ENCODE data around the gene DCDC1. TPM values are rescaled to one million over a fixed set of nuclear protein-coding genes. Genes with fewer than 3 reads are reported as not detected.

Gene DCDC1
- total RNA-seq, 1 experiment from 2014 or later: not detected

GRCh38 chr11:30911247-30911646 lies 458.3 kb downstream of the DCDC1 start:
- ChIA-PET CTCF (interaction anchor here (0.6 kb wide), 1 partner anchor 1415 kb away, joined by 3 read pairs; no protein-coding TSS in a partner anchor), POLR2A (no interaction called here)
- no TSS peak for BruUV-seq (replicated peaks)
- DNase-seq (ENCODE audit: low read depth, low spot score) (no peak), ATAC-seq (no peak)
- Histone ChIP-seq H3K4me3 (ENCODE audit: low read depth in 2 of 2, low read length in 2 of 2) (no peak overlapping the region), H3K36me3 (ENCODE audit: control insufficient read depth, insufficient read depth, low read length) (no peaks in the 10 kb centered on the region), H3K27ac (ENCODE audit: low read length) (no peak overlapping the region), H3K27me3 (ENCODE audit: control insufficient read depth, insufficient read depth, low read length) (no peaks in the 10 kb centered on the region), H3K4me1 (ENCODE audit: control insufficient read depth, insufficient read depth, low read length) (no peaks in the 10 kb centered on the region), H3K9me3 (ENCODE audit: control insufficient read depth, insufficient read depth, low read depth, low read length) (no peaks in the 10 kb centered on the region)
- TF ChIP-seq CTCF (IDR thresholded peaks at IDR 0.05): no peak
- TF ChIP-seq POLR2AphosphoS5 (IDR thresholded peaks at IDR 0.05; ENCODE audit: low read depth, low read length): no peak
- TF ChIP-seq SIN3A (IDR thresholded peaks at IDR 0.05; ENCODE audit: borderline replicate concordance, insufficient read depth, low read depth, low read length): no peak
- TF ChIP-seq REST (IDR thresholded peaks at IDR 0.05; ENCODE audit: insufficient read depth in 1 of 2, low read depth in 2 of 2, low read length in 1 of 2): no peak
- TF ChIP-seq TCF7L2 (IDR thresholded peaks at IDR 0.05; ENCODE audit: low read depth, low read length): no peak
- intact Hi-C loops (cut with micrococcal nuclease; ENCODE audit: unreplicated experiment) (no loop called here), in situ Hi-C loops (cut with HindIII; ENCODE audit: low pct_unique_long_range_greater_than_20kb, low sequenced_read_pairs) (no loop called here)

- TF ChIP-seq REST (IDR thresholded peaks at IDR 0.05; ENCODE audit: insufficient read depth in 1 of 2, low read depth in 2 of 2, low read length in 1 of 2) (no peak), TCF7L2 (IDR thresholded peaks at IDR 0.05; ENCODE audit: low read depth, low read length) (no peak), SIN3A (IDR thresholded peaks at IDR 0.05; ENCODE audit: borderline replicate concordance, insufficient read depth, low read depth, low read length) (no peak), POLR2AphosphoS5 (IDR thresholded peaks at IDR 0.05; ENCODE audit: low read depth, low read length) (no peak), CTCF (IDR thresholded peaks at IDR 0.05) (no peak)
- ChIA-PET POLR2A (no interaction called here), CTCF (no interaction called here)
- no peaks in the 10 kb centered on the region for H3K36me3 ChIP-seq (ENCODE audit: control insufficient read depth, insufficient read depth, low read length)
- ATAC-seq (no peak), DNase-seq (ENCODE audit: low read depth, low spot score) (no peak)
- in situ Hi-C loops (cut with HindIII; ENCODE audit: low pct_unique_long_range_greater_than_20kb, low sequenced_read_pairs): no loop called here
- intact Hi-C loops (cut with micrococcal nuclease; ENCODE audit: unreplicated experiment): no loop called here
- H3K4me3 ChIP-seq (ENCODE audit: low read depth in 2 of 2, low read length in 2 of 2): no peak overlapping the region
- H3K4me1 ChIP-seq (ENCODE audit: control insufficient read depth, insufficient read depth, low read length): no peaks in the 10 kb centered on the region
- no peak overlapping the region for H3K27ac ChIP-seq (ENCODE audit: low read length)
- BruUV-seq (replicated peaks): no TSS peak
- no peaks in the 10 kb centered on the region for H3K27me3 ChIP-seq (ENCODE audit: control insufficient read depth, insufficient read depth, low read length)
- H3K9me3 ChIP-seq (ENCODE audit: control insufficient read depth, insufficient read depth, low read depth, low read length): no peaks in the 10 kb centered on the region
Measured at GRCh38 chr11:30908857-30909256, 460.7 kb downstream of the DCDC1 start.

Measured in Panc1 (cell line).